HG02870 (cell line): ENCODE measurements around the gene C7orf33.
"Not testable (repeated sequence)": the region's sequence is repeated elsewhere in the genome, so short reads cannot be mapped to it uniquely, and the experiment has no call there.

Experiments
- ATAC-seq: cut with Tn5 transposase; IDR thresholded peaks from one replicate; pipeline ENCODE4 v1.9.1; 2021; ENCODE audit warnings: mild to moderate bottlenecking, moderate library complexity; ENCODE audit not compliant: unreplicated experiment

The C7orf33 gene

GRCh38 chr7:148579366-148579765 is 11.2 kb upstream of the C7orf33 start:
- ATAC-seq = no peak

GRCh38 chr7:148580446-148580845 is 10.1 kb upstream of the C7orf33 start:
- ATAC-seq = no peak

- ATAC-seq = no peak
Measured at GRCh38 chr7:148581624-148582023, 8.9 kb upstream of the C7orf33 start.

GRCh38 chr7:148584154-148584827 is 6.3 kb upstream of the C7orf33 start:
- ATAC-seq = peak; percentile 98

- ATAC-seq = no peak
Measured at GRCh38 chr7:148585399-148585798, 5.2 kb upstream of the C7orf33 start.

- no peak for ATAC-seq
Measured at GRCh38 chr7:148587076-148587475, 3.5 kb upstream of the C7orf33 start.

GRCh38 chr7:148588168-148588567 is 2.4 kb upstream of the C7orf33 start:
- no peak for ATAC-seq

- no peak for ATAC-seq
Measured at GRCh38 chr7:148588670-148589131, 1.9 kb upstream of the C7orf33 start.

- no peak for ATAC-seq
Measured at GRCh38 chr7:148589640-148590039, 926 bp upstream of the C7orf33 start.

- not testable (repeated sequence) for ATAC-seq
Measured at GRCh38 chr7:148596354-148596753, 5.8 kb downstream of the C7orf33 start.

- no peak for ATAC-seq
Measured at GRCh38 chr7:148598351-148598750, 7.8 kb downstream of the C7orf33 start.

GRCh38 chr7:148605350-148605749 is 14.8 kb downstream of the C7orf33 start:
- no peak for ATAC-seq

- no peak for ATAC-seq
Measured at GRCh38 chr7:148607151-148607661, 16.6 kb downstream of the C7orf33 start.

GRCh38 chr7:148609045-148609725 is 18.6 kb downstream of the C7orf33 start:
- no peak for ATAC-seq

GRCh38 chr7:148611692-148612091 is 21.1 kb downstream of the C7orf33 start:
- no peak for ATAC-seq

- ATAC-seq = no peak
Measured at GRCh38 chr7:148615085-148615730, 24.6 kb downstream of the C7orf33 start.

- no peak for ATAC-seq
Measured at GRCh38 chr7:148620749-148621359, 30.3 kb downstream of the C7orf33 start.

GRCh38 chr7:148621563-148621962 is 31.0 kb downstream of the C7orf33 start:
- no peak for ATAC-seq

- no peak for ATAC-seq
Measured at GRCh38 chr7:148622887-148623585, 32.5 kb downstream of the C7orf33 start.

GRCh38 chr7:148623586-148624282 is 33.2 kb downstream of the C7orf33 start:
- no peak for ATAC-seq
